HG03159 (cell line): ENCODE results near the gene ALDH1A3.

Experiments
- ATAC-seq: cut with Tn5 transposase; IDR thresholded peaks from one replicate; pipeline ENCODE4 v1.9.1; 2021; ENCODE audit warnings: mild to moderate bottlenecking, moderate library complexity; ENCODE audit not compliant: unreplicated experiment

ALDH1A3 gene

GRCh38 chr15:100858294-100858693 lies 21.3 kb upstream of the ALDH1A3 start:
- ATAC-seq, result no peak

GRCh38 chr15:100859970-100860828 lies 19.4 kb upstream of the ALDH1A3 start:
- no peak for ATAC-seq

GRCh38 chr15:100860829-100861510 lies 18.7 kb upstream of the ALDH1A3 start:
- no peak for ATAC-seq

GRCh38 chr15:100861511-100861991 lies 18.1 kb upstream of the ALDH1A3 start:
- ATAC-seq, result no peak

- no peak for ATAC-seq
These were observed 17.5 kb upstream of the ALDH1A3 start for GRCh38 chr15:100862162-100862561.

- ATAC-seq, result no peak
These were observed 16.4 kb upstream of the ALDH1A3 start for GRCh38 chr15:100863075-100863795.

- ATAC-seq, result no peak
These were observed 15.8 kb upstream of the ALDH1A3 start for GRCh38 chr15:100863796-100864267.

- no peak for ATAC-seq
These were observed 13.0 kb upstream of the ALDH1A3 start for GRCh38 chr15:100866386-100867330.

GRCh38 chr15:100867433-100867832 lies 12.2 kb upstream of the ALDH1A3 start:
- ATAC-seq, result no peak

GRCh38 chr15:100869151-100869999 lies 10.3 kb upstream of the ALDH1A3 start:
- no peak for ATAC-seq

GRCh38 chr15:100873029-100873677 lies 6.5 kb upstream of the ALDH1A3 start:
- ATAC-seq, result peak; percentile 63

- ATAC-seq, result no peak
These were observed 4.1 kb upstream of the ALDH1A3 start for GRCh38 chr15:100875495-100875894.

- ATAC-seq, result no peak
These were observed 3.7 kb upstream of the ALDH1A3 start for GRCh38 chr15:100875976-100876375.

- no peak for ATAC-seq
These were observed 2.1 kb upstream of the ALDH1A3 start for GRCh38 chr15:100877551-100877950.

- ATAC-seq, result no peak
These were observed 1.5 kb upstream of the ALDH1A3 start for GRCh38 chr15:100878130-100878529.

GRCh38 chr15:100878648-100879047 lies 983 bp upstream of the ALDH1A3 start:
- no peak for ATAC-seq

- ATAC-seq, result peak; percentile 16
These were observed 569 bp upstream of the ALDH1A3 start for GRCh38 chr15:100879061-100879463.

- no peak for ATAC-seq
These were observed 687 bp downstream of the ALDH1A3 start for GRCh38 chr15:100880139-100880896.
